OCI-LY7 (cell line): Measurements from ENCODE around the gene SLC20A1.

ENCODE experiments used
- CTCF ChIP-seq: fragments of 200-600 bp; sonication (generic); conservative IDR thresholded peaks from 2 replicates; pipeline ENCODE4 v1.5.1; 2014; ENCODE audit warnings: mild to moderate bottlenecking, antibody characterized with exemption, low read length, moderate library complexity, mixed read lengths
- EZH2phosphoT487 ChIP-seq: fragments of 200-600 bp; sonication (generic); IDR thresholded peaks from 2 replicates; pipeline ENCODE4 v1.6.1; 2018; ENCODE audit warnings: low read depth, borderline replicate concordance, mild to moderate bottlenecking, mixed run types, antibody characterized with exemption, low read length, moderate library complexity, mixed read lengths

- TF ChIP-seq CTCF = no peak
- TF ChIP-seq EZH2phosphoT487 = no peak
Measured at GRCh38 chr2:112699984-112700667, 54.4 kb downstream of the SLC20A1 start.
